CD4-positive, alpha-beta T cell (primary cell): Measurements from ENCODE around the gene C20orf144. TPM values are rescaled to one million over a fixed set of nuclear protein-coding genes. Genes with fewer than 3 reads are reported as not detected.
A peak's percentile ranks its signal among the peaks of the same experiment; 100 is the strongest.

ENCODE experiments used
- ATAC-seq: fragments of 200-7000 bp; cut with Tn5 transposase; one replicate; pipeline ENCODE4 v1.10.0; 2022; ENCODE audit warnings: mild to moderate bottlenecking; ENCODE audit not compliant: poor library complexity
- CTCF ChIA-PET: fragments of 350-600 bp; sonication (Branson Sonifier 250); formaldehyde crosslinking; loops from one replicate; lab custom pipeline; 2021; ENCODE audit warnings: antibody characterized with exemption, inconsistent platforms; lab: Charles Lee
- POLR2A ChIA-PET: fragments of 350-600 bp; sonication (Branson Sonifier 250); formaldehyde crosslinking; loops from one replicate; lab custom pipeline; 2021; ENCODE audit warnings: antibody characterized with exemption, inconsistent platforms; lab: Charles Lee
- DNase-seq, 14 experiments: peaks; one replicate each; pipeline ENCODE4 v3.0.0-alpha.2; 2013 to 2020; ENCODE audit warnings: mixed read lengths in 2 of 14
- H3K27ac ChIP-seq, 2 donors: one replicate each; pipeline versions ENCODE4 v1.5.1 to v1.7.0; 2013; ENCODE audit warnings: low read length in 2 of 2, low read depth in 1 of 2, mild to moderate bottlenecking in 1 of 2
- H3K27me3 ChIP-seq, 2 experiments: 1 replicate in 1 of 2; 2 replicates in 1 of 2; pipeline versions ENCODE4 v1.6.1 to v1.7.0; 2013; ENCODE audit warnings: low read length in 2 of 2, control low read depth in 1 of 2, mild to moderate bottlenecking in 1 of 2, moderate library complexity in 1 of 2; ENCODE audit not compliant: insufficient read depth in 2 of 2, control insufficient read depth in 1 of 2
- H3K36me3 ChIP-seq: one replicate; pipeline ENCODE4 v1.6.1; 2013; ENCODE audit warnings: low read length, control low read depth; ENCODE audit not compliant: insufficient read depth
- H3K4me1 ChIP-seq: one replicate; pipeline ENCODE4 v1.6.1; 2013; ENCODE audit warnings: low read length, control low read depth; ENCODE audit not compliant: insufficient read depth
- H3K4me3 ChIP-seq: one replicate; pipeline ENCODE4 v1.5.1; 2013; ENCODE audit warnings: mild to moderate bottlenecking, low read length, moderate library complexity
- H3K9me3 ChIP-seq, 2 experiments: 1 replicate in 1 of 2; 2 replicates in 1 of 2; pipeline versions ENCODE4 v1.6.1 to v1.7.0; 2013; ENCODE audit warnings: low read length in 2 of 2, mild to moderate bottlenecking in 2 of 2, control low read depth in 1 of 2, moderate library complexity in 1 of 2; ENCODE audit not compliant: control insufficient read depth in 1 of 2, insufficient read depth in 1 of 2
- H3K27ac Mint-ChIP-seq: one replicate; pipeline ENCODE4 v1.8.0; 2020; ENCODE audit warnings: mixed read lengths
- H3K27me3 Mint-ChIP-seq: one replicate; pipeline ENCODE4 v1.8.0; 2021; ENCODE audit warnings: mixed read lengths
- H3K36me3 Mint-ChIP-seq: one replicate; pipeline ENCODE4 v1.8.0; 2021; ENCODE audit warnings: low read depth, mixed read lengths
- H3K4me1 Mint-ChIP-seq: one replicate; pipeline ENCODE4 v1.8.0; 2021; ENCODE audit warnings: low read depth, mixed read lengths
- H3K4me3 Mint-ChIP-seq: one replicate; pipeline ENCODE4 v1.8.0; 2020; ENCODE audit warnings: mild to moderate bottlenecking, mixed read lengths
- H3K9me3 Mint-ChIP-seq: one replicate; pipeline ENCODE4 v1.8.0; 2020; ENCODE audit warnings: mixed read lengths
- CTCF ChIP-seq: fragments of 200-600 bp; IDR thresholded peaks from one replicate; pipeline ENCODE4 v1.8.0; 2022; ENCODE audit warnings: antibody characterized with exemption, mild to moderate bottlenecking
- intact Hi-C, 2 experiments: fragments of 100-400 bp; cut with DNase I in 1 of 2; cut with micrococcal nuclease in 1 of 2; formaldehyde crosslinking; loops; one replicate each; pipeline versions ENCODE4 v1.15.1 to v1.9.0; 2023 to 2025; cut with DNase I, micrococcal nuclease
- total RNA-seq, 174 experiments: library from RNA in 2 of 174; stranded (reverse) in 2 of 174; gene quantifications; one replicate each; pipeline ENCODE4 v1.2.3 and lab custom pipeline; 2021 to 2026

C20orf144 gene
- total RNA-seq, 2 experiments from 2014 or later, result 0.17 to 0.19 TPM

- no peak for ATAC-seq
- no peak overlapping the region for H3K27ac ChIP-seq
- ChIA-PET CTCF (interaction anchor here (2.3 kb wide), 1 partner anchor 19 kb away, joined by 12 read pairs; no protein-coding TSS in a partner anchor), POLR2A (interaction anchor here (0.9 to 1.3 kb wide), 4 partner anchors 8 to 45 kb away, joined by 3 to 4 read pairs (median 4); partner anchors contain the start of gene PXMP4)
- Mint-ChIP-seq H3K4me3 (peak overlapping the region; percentile 89), H3K4me1 (peaks cover 42% of the 10 kb centered on the region), H3K27ac (peak overlapping the region; percentile 37), H3K36me3 (no peaks in the 10 kb centered on the region), H3K9me3 (no peaks in the 10 kb centered on the region), H3K27me3 (no peaks in the 10 kb centered on the region)
- peak in 1 of 14 experiments; percentile 20 for DNase-seq
- intact Hi-C loops, result loop anchor here in 1 of 2 experiments (2.0 to 10.0 kb wide), 3 partner anchors 33 to 425 kb away; partner anchors contain the start of genes EIF2S2, PXMP4 and RALY
- H3K27me3 ChIP-seq, result no peaks in the 10 kb centered on the region
- peaks cover 47% of the 10 kb centered on the region for H3K4me1 ChIP-seq
- no peaks in the 10 kb centered on the region for H3K9me3 ChIP-seq
- no peaks in the 10 kb centered on the region for H3K36me3 ChIP-seq
- no peak overlapping the region for H3K4me3 ChIP-seq
- TF ChIP-seq CTCF, result no peak
Measured at GRCh38 chr20:33687370-33687915, 25.3 kb downstream of the C20orf144 start.

DNA sequence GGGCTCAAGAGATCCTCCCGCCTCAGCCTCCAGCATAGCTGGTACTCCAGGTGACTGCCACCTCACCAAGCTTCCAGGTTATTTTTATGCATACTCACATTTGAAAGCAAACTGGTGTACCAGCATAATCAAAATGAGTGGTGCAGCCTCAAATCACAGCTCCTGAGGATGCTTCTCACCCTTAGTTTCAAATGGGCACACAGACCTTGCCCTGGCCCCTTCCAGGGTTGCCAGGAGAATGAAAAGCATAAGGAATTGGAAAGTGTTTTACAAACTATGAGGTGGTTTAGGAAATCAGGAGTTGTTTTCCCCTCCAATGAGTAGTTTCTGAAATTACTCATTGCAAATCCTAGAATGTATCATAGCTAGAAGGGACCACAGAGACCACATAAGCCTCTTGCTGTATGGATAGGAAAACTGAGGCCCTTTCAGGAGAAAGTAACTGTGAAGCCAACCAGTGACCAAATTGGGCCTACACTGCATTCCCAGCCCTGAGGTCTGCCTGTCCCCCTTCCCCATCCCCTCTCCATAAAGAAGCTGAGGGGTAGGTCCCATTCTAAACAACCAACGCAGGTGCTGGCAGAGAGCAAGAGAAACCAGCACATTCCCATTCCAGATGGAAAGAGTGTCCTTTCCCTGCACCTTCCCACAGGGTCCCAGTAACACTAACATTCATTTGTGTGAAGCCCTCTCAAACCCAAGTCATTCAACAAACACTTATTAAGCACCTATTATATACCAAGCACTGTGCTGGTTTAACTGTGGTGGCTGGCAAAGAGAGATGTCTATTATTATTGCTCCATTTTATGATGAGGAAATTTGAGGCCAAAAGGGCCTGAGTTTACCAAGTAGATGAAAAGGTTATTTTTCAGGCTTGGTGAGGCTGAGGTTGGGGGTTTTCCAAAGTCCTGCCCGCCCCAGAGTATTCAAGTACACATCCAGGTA lies 26.1 kb downstream of the C20orf144 start:
- Histone ChIP-seq H3K27me3 (no peaks in the 10 kb centered on the region), H3K9me3 (no peaks in the 10 kb centered on the region), H3K4me1 (peaks cover 47% of the 10 kb centered on the region), H3K27ac (no peak overlapping the region), H3K4me3 (no peak overlapping the region), H3K36me3 (no peaks in the 10 kb centered on the region)
- no peak overlapping the region for H3K4me3 Mint-ChIP-seq
- H3K36me3 Mint-ChIP-seq, result no peaks in the 10 kb centered on the region
- no peaks in the 10 kb centered on the region for H3K27me3 Mint-ChIP-seq
- POLR2A ChIA-PET, result interaction anchor here (1.0 to 2.5 kb wide), 5 partner anchors 9 to 32 kb away, joined by 3 to 19 read pairs (median 4); partner anchors contain the start of gene PXMP4
- no peak for TF ChIP-seq CTCF
- DNase-seq (peak in 1 of 14 experiments; percentile 28), ATAC-seq (no peak)
- H3K4me1 Mint-ChIP-seq, result peaks cover 42% of the 10 kb centered on the region
- intact Hi-C loops, result loop anchor here in 1 of 2 experiments (2.0 to 10.0 kb wide), 3 partner anchors 33 to 424 kb away; partner anchors contain the start of genes EIF2S2, PXMP4 and RALY
- H3K27ac Mint-ChIP-seq, result peak overlapping the region; percentile 37
- CTCF ChIA-PET, result interaction anchor here (2.3 kb wide), 1 partner anchor 20 kb away, joined by 12 read pairs; no protein-coding TSS in a partner anchor
- H3K9me3 Mint-ChIP-seq, result no peaks in the 10 kb centered on the region

- intact Hi-C loops, result loop anchor here in 1 of 2 experiments (5.0 to 10.0 kb wide), 2 partner anchors 306 to 423 kb away; partner anchors contain the start of genes EIF2S2 and RALY
- no peak for TF ChIP-seq CTCF
- Histone ChIP-seq H3K36me3 (no peaks in the 10 kb centered on the region), H3K9me3 (no peaks in the 10 kb centered on the region), H3K27ac (no peak overlapping the region), H3K27me3 (no peaks in the 10 kb centered on the region), H3K4me3 (no peak overlapping the region), H3K4me1 (peaks cover 47% of the 10 kb centered on the region)
- ChIA-PET CTCF (no interaction called here), POLR2A (interaction anchor here (1.1 to 2.5 kb wide), 3 partner anchors 10 to 32 kb away, joined by 3 to 19 read pairs (median 7); partner anchors contain the start of gene PXMP4)
- ATAC-seq, result no peak
- H3K4me1 Mint-ChIP-seq, result peaks cover 42% of the 10 kb centered on the region
- no peaks in the 10 kb centered on the region for H3K36me3 Mint-ChIP-seq
- DNase-seq, result no peak
- peak overlapping the region; percentile 37 for H3K27ac Mint-ChIP-seq
- no peaks in the 10 kb centered on the region for H3K27me3 Mint-ChIP-seq
- no peak overlapping the region for H3K4me3 Mint-ChIP-seq
- no peaks in the 10 kb centered on the region for H3K9me3 Mint-ChIP-seq
Measured at GRCh38 chr20:33688938-33689424, 26.9 kb downstream of the C20orf144 start.
